Lower leg skin (tissue), 3 donors: ENCODE results near the gene DYRK1A.

Experiments
- POLR2A ChIP-seq, 2 donors: fragments of 450-650 bp; IDR thresholded peaks; one replicate each; pipeline ENCODE4 v1.6.1; 2016 to 2017; ENCODE audit warnings: antibody characterized with exemption in 2 of 2, mild to moderate bottlenecking in 1 of 2, moderate library complexity in 1 of 2
- TF ChIP-seq, protein P1 (sequence below), 3 donors: fragments of 450-650 bp; IDR thresholded peaks; one replicate each; pipeline ENCODE4 v1.5.1; 2016; ENCODE audit warnings: antibody characterized with exemption in 3 of 3, mild to moderate bottlenecking in 3 of 3, moderate library complexity in 2 of 3

- TF ChIP-seq, protein P1, sequence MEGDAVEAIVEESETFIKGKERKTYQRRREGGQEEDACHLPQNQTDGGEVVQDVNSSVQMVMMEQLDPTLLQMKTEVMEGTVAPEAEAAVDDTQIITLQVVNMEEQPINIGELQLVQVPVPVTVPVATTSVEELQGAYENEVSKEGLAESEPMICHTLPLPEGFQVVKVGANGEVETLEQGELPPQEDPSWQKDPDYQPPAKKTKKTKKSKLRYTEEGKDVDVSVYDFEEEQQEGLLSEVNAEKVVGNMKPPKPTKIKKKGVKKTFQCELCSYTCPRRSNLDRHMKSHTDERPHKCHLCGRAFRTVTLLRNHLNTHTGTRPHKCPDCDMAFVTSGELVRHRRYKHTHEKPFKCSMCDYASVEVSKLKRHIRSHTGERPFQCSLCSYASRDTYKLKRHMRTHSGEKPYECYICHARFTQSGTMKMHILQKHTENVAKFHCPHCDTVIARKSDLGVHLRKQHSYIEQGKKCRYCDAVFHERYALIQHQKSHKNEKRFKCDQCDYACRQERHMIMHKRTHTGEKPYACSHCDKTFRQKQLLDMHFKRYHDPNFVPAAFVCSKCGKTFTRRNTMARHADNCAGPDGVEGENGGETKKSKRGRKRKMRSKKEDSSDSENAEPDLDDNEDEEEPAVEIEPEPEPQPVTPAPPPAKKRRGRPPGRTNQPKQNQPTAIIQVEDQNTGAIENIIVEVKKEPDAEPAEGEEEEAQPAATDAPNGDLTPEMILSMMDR (IDR thresholded peaks at IDR 0.05) = no peak
- TF ChIP-seq POLR2A (IDR thresholded peaks at IDR 0.05) = no peak
These were observed 108.8 kb downstream of the DYRK1A start for GRCh38 chr21:37475186-37475868.
